HG03460 (cell line): ENCODE results near the gene NUDCD3.
"Not testable (repeated sequence)": the region's sequence is repeated elsewhere in the genome, so short reads cannot be mapped to it uniquely, and the experiment has no call there.

Source experiments
- ATAC-seq: cut with Tn5 transposase; IDR thresholded peaks from one replicate; pipeline ENCODE4 v1.9.1; 2021; ENCODE audit not compliant: unreplicated experiment

NUDCD3 gene

DNA sequence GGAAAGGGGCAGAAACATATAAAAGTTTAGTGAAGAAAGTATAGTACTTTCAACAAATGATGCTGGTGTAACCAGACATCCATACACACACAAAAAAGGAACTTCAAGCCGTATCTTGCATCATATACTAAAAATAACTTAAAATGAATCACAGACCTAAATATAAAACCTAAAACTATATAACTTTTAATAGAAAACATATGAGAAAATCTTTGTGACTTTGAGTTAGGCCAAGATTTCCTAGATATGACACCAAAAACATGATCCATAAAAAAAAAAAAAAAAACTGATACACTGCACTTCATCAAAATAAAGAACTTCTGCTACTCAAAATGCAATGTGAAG is 40.9 kb downstream of the NUDCD3 start:
- ATAC-seq, result no peak

GRCh38 chr7:44448922-44449583 is 41.4 kb downstream of the NUDCD3 start:
- ATAC-seq, result no peak

DNA sequence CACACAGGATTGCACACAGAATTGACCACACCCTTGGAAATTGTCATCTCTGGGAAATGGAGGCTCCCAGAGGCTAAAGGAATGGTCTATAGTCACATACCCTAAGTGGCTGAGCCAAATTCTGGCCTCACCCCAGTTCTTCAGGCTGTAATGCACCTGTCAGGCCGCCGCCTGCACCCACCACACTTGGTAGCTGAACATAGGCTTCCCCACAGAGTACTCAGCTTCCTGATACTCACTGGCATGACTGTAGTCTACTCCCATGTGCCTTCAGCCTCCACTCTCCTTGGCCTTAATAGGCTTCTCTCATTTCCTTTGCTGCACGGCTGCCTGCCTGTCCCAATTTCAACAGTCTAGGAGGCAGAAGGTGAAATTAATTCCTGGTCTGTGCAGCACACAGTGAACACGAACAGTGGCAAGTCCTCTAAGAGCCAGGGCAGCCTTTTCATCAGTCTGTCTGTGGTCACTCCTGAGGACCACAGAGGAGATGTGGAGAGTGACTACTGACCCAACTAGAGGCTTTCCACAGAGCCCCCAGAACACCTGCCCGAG is 42.5 kb downstream of the NUDCD3 start:
- ATAC-seq, result no peak

GRCh38 chr7:44445986-44446671 is 44.3 kb downstream of the NUDCD3 start:
- ATAC-seq, result no peak

DNA sequence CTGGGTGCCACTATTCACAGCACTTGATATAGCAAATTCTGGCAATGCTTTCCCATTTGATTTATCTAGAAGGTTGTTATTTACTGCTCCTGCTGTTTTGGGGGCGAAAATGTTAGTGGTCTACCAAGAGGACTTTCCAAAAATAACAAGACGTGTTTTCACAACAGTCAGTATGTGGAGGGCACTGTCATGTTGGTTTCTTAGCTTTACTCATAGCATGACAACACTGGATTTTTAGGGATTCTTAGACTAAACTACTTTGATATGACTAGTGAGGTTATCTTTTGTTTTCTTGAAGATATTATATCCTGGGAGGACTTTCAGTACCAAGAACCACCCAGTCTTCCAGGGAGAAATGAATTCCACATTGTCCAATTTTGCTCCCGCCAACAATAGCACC is 49.4 kb downstream of the NUDCD3 start:
- no peak for ATAC-seq

DNA sequence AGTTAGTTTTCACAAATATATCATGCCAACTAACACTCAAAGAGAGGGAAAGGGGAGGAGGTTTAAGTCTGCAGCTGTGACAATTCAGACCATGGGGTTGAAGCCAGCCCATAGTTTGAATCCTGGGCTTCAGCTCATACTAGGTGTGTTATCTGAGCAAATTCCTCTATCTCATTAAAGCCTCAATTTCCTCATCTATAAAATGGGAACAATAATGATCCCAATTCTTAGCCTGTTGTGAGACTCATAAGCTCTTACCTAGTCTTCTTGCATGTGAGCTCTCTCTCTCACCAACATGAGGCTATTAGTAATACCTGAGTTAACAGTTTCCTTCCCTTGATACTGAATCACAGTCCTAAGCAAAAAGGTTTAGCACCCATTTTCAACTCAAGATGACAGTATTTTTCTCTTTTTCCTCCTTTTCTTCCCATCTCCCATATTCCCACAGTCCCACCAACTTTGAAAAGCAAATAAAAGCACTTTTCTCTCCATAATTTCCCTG is 49.8 kb downstream of the NUDCD3 start:
- no peak for ATAC-seq

- ATAC-seq, result no peak
Measured at GRCh38 chr7:44439926-44440325, 50.5 kb downstream of the NUDCD3 start.

DNA sequence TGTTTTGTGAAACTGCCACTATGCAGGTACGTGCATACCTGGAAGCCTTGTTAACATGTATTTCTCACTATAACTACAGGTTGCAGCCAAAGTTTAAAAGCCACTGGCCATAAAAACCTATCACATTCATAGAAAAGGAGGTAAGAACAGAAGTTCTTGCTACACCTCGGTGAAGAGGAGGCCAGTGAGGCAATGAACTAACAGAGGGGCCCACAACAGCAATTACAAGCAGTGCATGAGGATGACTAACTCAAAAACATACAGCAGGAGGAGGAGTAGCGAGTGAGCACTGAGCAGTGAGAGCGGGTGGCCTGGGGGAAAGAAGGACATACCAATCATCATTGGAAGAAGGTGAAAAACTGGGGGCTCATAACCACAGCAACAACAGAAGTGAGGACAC is 51.6 kb downstream of the NUDCD3 start:
- no peak for ATAC-seq

DNA sequence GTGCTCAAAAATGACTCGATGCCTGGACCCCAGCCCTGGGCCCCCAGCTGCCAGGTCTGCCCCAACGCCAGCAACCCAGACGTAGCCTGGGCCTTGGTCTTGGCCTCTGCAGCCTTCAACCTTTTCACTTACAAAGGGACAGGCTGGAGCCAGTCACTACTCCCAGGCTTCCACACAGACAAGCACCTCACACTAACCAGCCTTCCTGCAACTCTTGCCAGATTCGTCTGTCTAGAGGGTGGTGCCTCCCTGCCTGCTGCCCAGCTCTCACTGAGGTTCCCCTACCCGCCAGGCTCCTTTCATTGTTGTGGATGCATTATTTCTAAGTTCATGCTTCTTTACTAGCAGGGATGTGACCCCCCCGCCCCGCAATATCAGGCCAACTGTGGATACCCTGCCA is 56.3 kb downstream of the NUDCD3 start:
- no peak for ATAC-seq

DNA sequence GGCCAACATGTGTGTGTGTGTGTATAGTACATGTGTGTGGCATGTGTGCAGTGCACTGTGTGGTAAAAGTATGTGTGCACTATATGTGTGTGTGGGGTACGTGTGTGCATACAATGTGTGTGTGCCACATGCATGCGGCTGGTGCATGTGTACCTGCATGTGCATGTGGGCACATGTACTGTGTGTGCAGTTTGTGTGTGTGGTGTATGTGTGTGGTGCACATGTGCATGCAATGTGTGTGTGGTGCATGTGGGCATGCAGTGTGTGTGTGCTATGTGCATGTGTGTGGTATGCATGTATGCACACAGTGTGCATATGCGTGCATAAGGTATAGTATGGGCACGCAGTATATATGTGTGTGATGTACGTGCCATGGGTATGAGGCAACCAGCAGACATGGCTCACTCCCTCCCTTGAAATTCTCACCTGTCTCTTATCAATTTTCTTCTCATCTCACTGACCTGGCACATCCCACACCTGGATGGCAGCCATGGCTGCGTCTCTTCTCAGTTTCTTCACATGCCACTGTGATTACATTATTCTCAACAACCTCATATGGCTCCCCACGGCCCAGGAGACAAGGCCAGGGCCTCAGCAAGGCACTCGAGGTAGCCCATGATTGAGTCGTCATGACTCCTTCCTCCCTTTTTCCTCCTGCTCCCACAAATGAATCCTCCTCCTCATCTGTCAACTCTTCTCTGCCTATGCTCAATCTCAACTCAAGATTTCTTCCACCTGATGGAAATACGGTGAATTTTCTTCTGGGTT is 57.0 kb downstream of the NUDCD3 start:
- ATAC-seq, result no peak

DNA sequence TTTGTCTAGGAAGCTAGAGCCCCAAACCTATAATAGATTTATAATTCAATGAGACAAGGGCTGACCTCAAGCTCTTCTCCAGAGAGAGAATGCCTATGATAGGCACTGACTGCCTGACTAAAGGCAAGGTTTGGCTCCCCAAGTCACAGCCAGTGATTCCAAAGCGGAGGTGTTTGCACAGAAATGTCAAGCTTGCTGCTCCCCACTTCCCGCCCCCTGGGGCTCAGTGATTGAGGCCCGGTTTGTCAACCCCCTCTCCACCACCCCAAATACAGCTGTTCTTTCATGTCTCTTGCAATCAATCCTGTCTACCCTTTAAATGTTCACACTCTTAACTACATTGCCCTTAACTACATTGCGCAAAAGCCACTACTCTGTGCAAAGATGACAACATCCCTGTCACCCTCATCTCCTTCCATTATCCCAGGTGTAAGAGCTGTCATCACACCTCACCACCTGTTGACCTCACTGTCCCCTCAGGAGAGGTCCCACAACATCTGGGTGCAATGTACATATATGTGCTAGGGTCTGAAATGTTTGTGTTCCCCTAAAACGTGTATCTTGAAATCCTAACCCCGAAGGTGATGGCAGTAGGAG is 58.0 kb downstream of the NUDCD3 start:
- ATAC-seq, result no peak

DNA sequence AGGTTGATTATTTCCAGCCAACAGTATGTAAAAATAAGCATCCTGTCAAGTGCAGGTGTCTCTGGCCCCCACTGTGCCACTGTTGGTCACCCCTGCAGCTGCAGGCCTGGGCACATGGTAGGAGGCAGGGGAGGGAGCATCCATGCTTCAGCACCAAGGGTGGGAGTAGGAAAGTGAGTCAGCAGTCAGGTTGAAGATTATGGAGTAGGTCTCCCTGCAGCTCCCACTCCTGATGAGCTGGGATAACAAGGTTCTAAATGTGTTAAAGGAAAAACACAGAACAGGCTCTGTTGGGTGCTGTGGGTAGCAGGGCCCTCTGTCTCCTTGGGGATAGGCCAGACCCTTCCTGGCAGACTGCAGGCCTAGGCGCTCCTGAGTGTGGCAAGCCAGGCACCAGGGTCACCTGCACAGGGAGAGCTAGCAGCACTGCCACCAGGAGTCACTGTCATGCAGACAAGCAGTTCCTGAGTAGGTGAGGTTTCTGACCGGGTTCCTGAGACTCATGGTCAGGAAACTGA is 59.3 kb downstream of the NUDCD3 start:
- ATAC-seq, result peak; percentile 78

DNA sequence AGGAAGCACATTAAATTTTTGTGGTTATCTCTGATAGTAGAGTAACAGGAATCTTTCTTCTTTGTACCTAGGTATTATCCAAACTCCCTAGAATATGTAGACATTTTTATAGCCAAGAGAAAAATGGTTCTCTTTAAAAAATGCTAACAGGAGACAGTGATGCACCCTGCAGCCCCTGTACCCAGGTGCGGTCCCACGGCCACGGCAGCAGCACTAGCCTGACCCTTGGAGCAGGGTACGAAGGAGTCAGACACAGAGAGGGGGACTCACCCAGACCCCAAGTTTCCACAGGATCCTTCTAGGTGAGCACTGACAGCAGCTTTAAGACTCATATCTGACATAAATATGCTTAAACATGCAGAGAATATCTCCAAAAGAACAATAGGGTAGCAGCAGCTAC is 60.4 kb downstream of the NUDCD3 start:
- ATAC-seq, result no peak

DNA sequence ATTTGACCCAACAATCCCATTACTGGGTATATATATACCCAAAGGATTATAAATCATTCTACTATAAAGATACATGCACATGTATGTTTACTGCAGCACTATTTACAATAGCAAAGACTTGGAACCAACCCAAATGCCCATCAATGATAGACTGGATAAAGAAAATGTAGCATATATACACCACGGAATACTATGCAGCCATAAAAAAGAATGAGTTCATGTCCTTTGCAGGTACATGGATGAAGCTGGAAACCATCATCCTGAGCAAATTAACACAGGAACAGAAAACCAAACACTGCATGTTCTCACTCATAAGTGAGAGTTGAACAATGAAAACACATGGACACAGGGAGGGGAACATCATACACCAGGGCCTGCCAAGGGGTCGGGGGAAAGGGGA is 65.7 kb downstream of the NUDCD3 start:
- ATAC-seq, result not testable (repeated sequence)

DNA sequence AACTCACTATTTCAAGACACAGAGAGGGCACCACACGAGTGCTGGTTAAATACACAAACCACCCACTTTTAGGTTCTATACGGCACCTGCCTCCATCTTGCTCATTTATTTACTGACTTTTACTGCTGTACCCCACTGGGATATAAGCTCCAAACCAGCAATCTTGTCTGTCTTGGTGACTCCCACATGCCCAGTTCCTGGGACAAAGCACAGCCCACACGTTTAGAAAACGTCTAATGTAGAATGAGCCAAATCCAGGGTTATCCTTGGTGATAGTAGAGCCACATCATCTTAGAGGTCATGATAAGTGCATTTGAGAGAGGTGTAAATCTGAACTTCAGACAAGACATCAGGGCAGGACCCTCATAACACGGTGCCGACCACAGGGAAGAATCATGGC is 73.5 kb downstream of the NUDCD3 start:
- no peak for ATAC-seq

GRCh38 chr7:44415510-44415909 is 74.9 kb downstream of the NUDCD3 start:
- no peak for ATAC-seq

DNA sequence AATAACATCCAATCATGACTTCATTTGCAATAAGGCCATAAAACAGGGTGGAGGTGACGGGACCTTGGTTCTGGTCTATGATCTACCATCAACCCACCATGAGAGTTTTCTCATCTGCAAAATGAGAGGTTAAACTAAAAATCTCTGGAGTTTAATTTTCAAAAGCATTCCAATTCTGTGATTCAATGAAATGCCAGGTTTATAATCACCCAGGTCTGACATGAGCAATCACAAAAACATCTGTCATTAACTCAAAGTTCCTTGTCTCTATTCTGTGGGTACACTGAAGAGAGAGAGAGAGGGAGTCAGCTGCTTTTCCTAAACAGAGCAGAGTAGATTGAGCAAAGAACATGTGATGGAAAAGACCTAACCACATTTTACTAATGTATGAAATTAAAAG is 75.4 kb downstream of the NUDCD3 start:
- no peak for ATAC-seq

GRCh38 chr7:44411306-44411705 is 79.2 kb downstream of the NUDCD3 start:
- no peak for ATAC-seq

DNA sequence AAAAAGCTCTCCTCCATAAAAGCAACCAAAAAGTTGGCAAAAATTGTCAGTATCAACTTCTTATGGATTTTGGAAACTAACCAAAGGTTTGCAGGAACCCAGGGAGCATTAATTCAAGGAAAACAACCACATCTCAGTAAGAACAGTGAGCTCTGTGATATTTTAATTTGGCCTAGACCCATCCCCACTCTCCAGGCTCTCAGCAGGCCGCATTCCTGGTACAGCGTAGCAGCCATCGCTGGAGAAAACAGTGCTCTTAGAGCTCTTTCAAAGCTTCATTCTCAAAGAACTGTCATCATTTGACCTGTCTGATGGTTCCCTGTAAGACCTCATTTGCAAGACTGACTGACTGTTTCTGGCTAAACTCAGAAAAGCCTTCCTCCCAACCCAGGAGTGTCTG is 81.9 kb downstream of the NUDCD3 start:
- ATAC-seq, result no peak

- ATAC-seq, result no peak
Measured at GRCh38 chr7:44403775-44404174, 86.7 kb downstream of the NUDCD3 start.

- no peak for ATAC-seq
Measured at GRCh38 chr7:44403176-44403759, 87.2 kb downstream of the NUDCD3 start.
